ENCODE results near the gene GPC4.

Gene GPC4

GRCh38 chrX:133410550-133410949 lies 4.7 kb downstream of the GPC4 start:
- no peak for DNase-seq (ENCODE audit: low spot score)

- no peak for DNase-seq (ENCODE audit: low spot score)
These were observed 9.6 kb downstream of the GPC4 start for GRCh38 chrX:133405498-133406185.

- no peak for DNase-seq (ENCODE audit: low spot score)
These were observed 11.3 kb downstream of the GPC4 start for GRCh38 chrX:133403984-133404383.

- no peak for DNase-seq (ENCODE audit: low spot score)
These were observed 12.3 kb downstream of the GPC4 start for GRCh38 chrX:133402830-133403625.

- DNase-seq (ENCODE audit: low spot score), result no peak
These were observed 13.2 kb downstream of the GPC4 start for GRCh38 chrX:133402042-133402453.

GRCh38 chrX:133401536-133401935 lies 13.8 kb downstream of the GPC4 start:
- no peak for DNase-seq (ENCODE audit: low spot score)

GRCh38 chrX:133399411-133399810 lies 15.9 kb downstream of the GPC4 start:
- DNase-seq (ENCODE audit: low spot score), result no peak

GRCh38 chrX:133394765-133395164 lies 20.5 kb downstream of the GPC4 start:
- DNase-seq (ENCODE audit: low spot score), result no peak

- no peak for DNase-seq (ENCODE audit: low spot score)
These were observed 22.6 kb downstream of the GPC4 start for GRCh38 chrX:133392671-133393070.

- no peak for DNase-seq (ENCODE audit: low spot score)
These were observed 24.2 kb downstream of the GPC4 start for GRCh38 chrX:133391111-133391510.

- DNase-seq (ENCODE audit: low spot score), result no peak
These were observed 24.6 kb downstream of the GPC4 start for GRCh38 chrX:133390676-133391075.

- DNase-seq (ENCODE audit: low spot score), result no peak
These were observed 25.3 kb downstream of the GPC4 start for GRCh38 chrX:133389975-133390374.

- DNase-seq (ENCODE audit: low spot score), result no peak
These were observed 30.8 kb downstream of the GPC4 start for GRCh38 chrX:133384454-133384853.

GRCh38 chrX:133380711-133381619 lies 34.3 kb downstream of the GPC4 start:
- no peak for DNase-seq (ENCODE audit: low spot score)

GRCh38 chrX:133376422-133376821 lies 38.9 kb downstream of the GPC4 start:
- no peak for DNase-seq (ENCODE audit: low spot score)

- no peak for DNase-seq (ENCODE audit: low spot score)
These were observed 39.5 kb downstream of the GPC4 start for GRCh38 chrX:133375615-133376340.

GRCh38 chrX:133374874-133375387 lies 40.4 kb downstream of the GPC4 start:
- DNase-seq (ENCODE audit: low spot score), result no peak

GRCh38 chrX:133373386-133374079 lies 41.8 kb downstream of the GPC4 start:
- no peak for DNase-seq (ENCODE audit: low spot score)

- no peak for DNase-seq (ENCODE audit: low spot score)
These were observed 44.5 kb downstream of the GPC4 start for GRCh38 chrX:133370696-133371275.

- DNase-seq (ENCODE audit: low spot score), result no peak
These were observed 46.2 kb downstream of the GPC4 start for GRCh38 chrX:133369065-133369464.

GRCh38 chrX:133366735-133367134 lies 48.6 kb downstream of the GPC4 start:
- DNase-seq (ENCODE audit: low spot score), result no peak
